ENCODE measurements around the gene FAF1. TPM values are rescaled to one million over a fixed set of nuclear protein-coding genes. Genes with fewer than 3 reads are reported as not detected.
"Not testable (repeated sequence)": the region's sequence is repeated elsewhere in the genome, so short reads cannot be mapped to it uniquely, and the experiment has no call there.

The FAF1 gene
- polyA plus RNA-seq, 4 donors, result 57.7 to 72.1 (median 69.5) TPM

GRCh38 chr1:50603274-50604271 lies 356.5 kb downstream of the FAF1 start:
- DNase-seq (ENCODE audit: low read depth in 4 of 4, low spot score in 3 of 4), result no peak

- DNase-seq (ENCODE audit: low read depth in 4 of 4, low spot score in 3 of 4), result no peak
Measured at GRCh38 chr1:50599546-50599945, 360.5 kb downstream of the FAF1 start.

- no peak for DNase-seq (ENCODE audit: low read depth in 4 of 4, low spot score in 3 of 4)
Measured at GRCh38 chr1:50595874-50596273, 364.2 kb downstream of the FAF1 start.

GRCh38 chr1:50593515-50593914 lies 366.6 kb downstream of the FAF1 start:
- no peak for DNase-seq (ENCODE audit: low read depth in 4 of 4, low spot score in 3 of 4)

GRCh38 chr1:50591598-50591997 lies 368.5 kb downstream of the FAF1 start:
- DNase-seq (ENCODE audit: low read depth in 4 of 4, low spot score in 3 of 4), result no peak

- DNase-seq (ENCODE audit: low read depth in 4 of 4, low spot score in 3 of 4), result no peak
Measured at GRCh38 chr1:50582346-50582745, 377.7 kb downstream of the FAF1 start.

GRCh38 chr1:50570066-50570468 lies 390.0 kb downstream of the FAF1 start:
- no peak for DNase-seq (ENCODE audit: low read depth in 4 of 4, low spot score in 3 of 4)

- DNase-seq (ENCODE audit: low read depth in 4 of 4, low spot score in 3 of 4), result no peak
Measured at GRCh38 chr1:50568782-50569181, 391.3 kb downstream of the FAF1 start.

GRCh38 chr1:50566405-50566804 lies 393.7 kb downstream of the FAF1 start:
- DNase-seq (ENCODE audit: low read depth in 4 of 4, low spot score in 3 of 4), result no peak

- DNase-seq (ENCODE audit: low read depth in 4 of 4, low spot score in 3 of 4), result no peak
Measured at GRCh38 chr1:50564417-50564816, 395.6 kb downstream of the FAF1 start.

- DNase-seq (ENCODE audit: low read depth in 4 of 4, low spot score in 3 of 4), result no peak
Measured at GRCh38 chr1:50562106-50562505, 398.0 kb downstream of the FAF1 start.

GRCh38 chr1:50559421-50559820 lies 400.6 kb downstream of the FAF1 start:
- no peak for DNase-seq (ENCODE audit: low read depth in 4 of 4, low spot score in 3 of 4)

GRCh38 chr1:50553921-50554320 lies 406.1 kb downstream of the FAF1 start:
- no peak for DNase-seq (ENCODE audit: low read depth in 4 of 4, low spot score in 3 of 4)

GRCh38 chr1:50548243-50548642 lies 411.8 kb downstream of the FAF1 start:
- DNase-seq (ENCODE audit: low read depth in 4 of 4, low spot score in 3 of 4), result no peak

- DNase-seq (ENCODE audit: low read depth in 4 of 4, low spot score in 3 of 4), result no peak
Measured at GRCh38 chr1:50542362-50542761, 417.7 kb downstream of the FAF1 start.

GRCh38 chr1:50538476-50538875 lies 421.6 kb downstream of the FAF1 start:
- no peak for DNase-seq (ENCODE audit: low read depth in 4 of 4, low spot score in 3 of 4)

- DNase-seq (ENCODE audit: low read depth in 4 of 4, low spot score in 3 of 4), result no peak
Measured at GRCh38 chr1:50531601-50532000, 428.5 kb downstream of the FAF1 start.

- no peak for DNase-seq (ENCODE audit: low read depth in 4 of 4, low spot score in 3 of 4)
Measured at GRCh38 chr1:50531027-50531426, 429.0 kb downstream of the FAF1 start.

- DNase-seq (ENCODE audit: low read depth in 4 of 4, low spot score in 3 of 4), result no peak
Measured at GRCh38 chr1:50529510-50529909, 430.6 kb downstream of the FAF1 start.

GRCh38 chr1:50527987-50528320 lies 432.1 kb downstream of the FAF1 start:
- not testable (repeated sequence) for DNase-seq (ENCODE audit: low read depth in 4 of 4, low spot score in 3 of 4)

GRCh38 chr1:50527249-50527986 lies 432.6 kb downstream of the FAF1 start:
- no peak for DNase-seq (ENCODE audit: low read depth in 4 of 4, low spot score in 3 of 4)

GRCh38 chr1:50526431-50526830 lies 433.6 kb downstream of the FAF1 start:
- DNase-seq (ENCODE audit: low read depth in 4 of 4, low spot score in 3 of 4), result no peak

Data from right renal pelvis (tissue), 4 donors.